GM12872 (cell line): ENCODE measurements around the gene PTPRG.

Experiments used
- TF ChIP-seq, protein P1 (sequence below): IDR thresholded peaks from 3 replicates; pipeline ENCODE4 v1.5.1; 2011; ENCODE audit warnings: low read depth, mild to moderate bottlenecking, low read length, moderate library complexity; ENCODE audit not compliant: insufficient read depth

Gene PTPRG

DNA sequence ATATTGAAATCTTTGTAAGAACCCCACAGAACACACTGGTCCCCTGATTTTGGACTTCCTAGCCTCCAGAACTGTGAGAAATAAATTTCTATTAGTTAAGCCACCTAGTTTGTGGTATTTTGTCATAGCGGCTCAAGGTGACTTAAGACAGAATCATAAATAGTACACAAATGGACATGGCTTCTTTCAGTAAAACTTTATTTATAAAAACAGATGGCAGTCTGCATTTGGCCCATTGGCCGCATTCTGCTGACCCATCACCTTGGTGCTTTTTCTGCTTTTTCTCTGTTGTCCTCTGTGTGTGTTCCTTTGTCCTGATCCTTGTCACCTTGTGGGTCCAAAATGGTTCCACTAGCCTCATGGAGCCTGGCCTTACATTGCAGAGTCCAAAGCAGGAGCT lies 363.6 kb downstream of the PTPRG start:
- TF ChIP-seq, protein P1, sequence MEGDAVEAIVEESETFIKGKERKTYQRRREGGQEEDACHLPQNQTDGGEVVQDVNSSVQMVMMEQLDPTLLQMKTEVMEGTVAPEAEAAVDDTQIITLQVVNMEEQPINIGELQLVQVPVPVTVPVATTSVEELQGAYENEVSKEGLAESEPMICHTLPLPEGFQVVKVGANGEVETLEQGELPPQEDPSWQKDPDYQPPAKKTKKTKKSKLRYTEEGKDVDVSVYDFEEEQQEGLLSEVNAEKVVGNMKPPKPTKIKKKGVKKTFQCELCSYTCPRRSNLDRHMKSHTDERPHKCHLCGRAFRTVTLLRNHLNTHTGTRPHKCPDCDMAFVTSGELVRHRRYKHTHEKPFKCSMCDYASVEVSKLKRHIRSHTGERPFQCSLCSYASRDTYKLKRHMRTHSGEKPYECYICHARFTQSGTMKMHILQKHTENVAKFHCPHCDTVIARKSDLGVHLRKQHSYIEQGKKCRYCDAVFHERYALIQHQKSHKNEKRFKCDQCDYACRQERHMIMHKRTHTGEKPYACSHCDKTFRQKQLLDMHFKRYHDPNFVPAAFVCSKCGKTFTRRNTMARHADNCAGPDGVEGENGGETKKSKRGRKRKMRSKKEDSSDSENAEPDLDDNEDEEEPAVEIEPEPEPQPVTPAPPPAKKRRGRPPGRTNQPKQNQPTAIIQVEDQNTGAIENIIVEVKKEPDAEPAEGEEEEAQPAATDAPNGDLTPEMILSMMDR = no peak

DNA sequence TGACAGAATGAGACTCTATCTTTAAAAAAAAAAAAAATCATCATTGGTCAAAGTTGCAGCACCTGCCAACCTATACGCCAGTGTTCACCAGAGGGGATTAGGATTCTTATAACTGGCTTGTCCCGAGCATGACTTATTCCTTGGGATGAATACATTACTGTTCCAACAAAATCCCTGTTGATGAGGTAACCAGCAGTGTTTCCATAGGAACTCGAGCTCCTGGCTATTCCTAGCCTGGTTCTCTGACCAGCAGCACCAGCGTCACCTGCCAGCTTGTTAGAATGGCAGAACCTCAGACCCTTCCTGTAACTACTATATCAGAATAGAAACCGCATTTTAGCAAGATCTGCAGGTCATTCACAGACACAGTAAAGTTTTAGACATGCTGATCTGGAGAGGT lies 364.4 kb downstream of the PTPRG start:
- TF ChIP-seq, protein P1 = no peak

DNA sequence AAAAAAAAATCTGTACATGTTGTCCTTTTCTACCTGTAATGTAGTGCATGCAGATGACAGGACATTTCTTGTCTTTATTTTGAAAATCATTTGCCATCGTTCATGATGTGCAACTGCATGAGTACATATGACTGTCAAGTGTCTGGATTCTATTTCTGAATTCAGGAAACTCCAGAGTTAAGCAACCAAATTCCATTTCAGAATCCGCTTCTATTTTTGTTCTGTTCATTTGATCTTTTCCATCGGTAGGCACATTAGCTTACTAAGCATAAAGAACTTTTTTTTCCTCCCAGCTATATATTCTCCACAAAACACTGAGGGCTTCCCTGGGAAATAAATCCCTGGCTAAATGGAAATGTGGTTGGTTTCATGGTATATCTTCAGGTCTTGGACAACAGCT lies 365.6 kb downstream of the PTPRG start:
- TF ChIP-seq, protein P1 = no peak

DNA sequence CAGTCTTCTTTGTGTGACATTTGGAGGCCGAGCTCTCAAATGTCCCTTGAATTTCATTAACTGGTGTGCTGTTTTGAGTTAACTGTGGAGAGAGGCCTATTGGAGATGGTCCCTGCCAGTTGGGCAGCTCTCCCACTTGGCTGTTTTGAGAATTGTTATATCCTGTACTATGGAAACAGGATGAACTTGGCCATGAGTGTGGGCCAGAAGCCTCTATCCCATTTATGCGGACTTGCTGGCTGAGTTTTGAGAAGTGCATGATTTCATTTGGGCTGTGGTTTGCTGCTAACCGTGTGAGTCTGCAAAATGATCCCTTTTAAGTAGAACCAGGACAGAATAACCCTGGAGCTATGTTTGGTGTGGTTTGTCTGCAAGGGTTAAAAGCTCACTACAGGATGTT lies 366.0 kb downstream of the PTPRG start:
- TF ChIP-seq, protein P1 = no peak

DNA sequence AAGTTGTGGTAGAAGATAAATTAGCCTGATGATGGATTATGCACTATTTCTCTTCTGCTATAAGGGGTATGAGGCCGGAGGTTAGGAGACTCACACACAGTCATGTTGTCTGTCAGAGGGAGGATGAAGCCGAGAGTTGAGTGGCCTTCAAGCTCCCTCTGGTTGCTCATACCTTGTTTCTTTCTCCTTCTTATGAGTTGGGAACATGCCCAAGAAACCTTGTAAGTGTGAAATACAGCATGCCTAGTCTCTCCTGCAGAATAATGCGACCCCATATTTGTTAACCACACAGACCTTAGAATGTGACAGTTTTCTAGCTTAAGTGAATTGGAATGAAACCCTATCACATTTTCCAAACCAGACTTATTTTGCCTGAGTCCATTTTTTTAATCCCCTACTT lies 366.7 kb downstream of the PTPRG start:
- TF ChIP-seq, protein P1 = no peak

DNA sequence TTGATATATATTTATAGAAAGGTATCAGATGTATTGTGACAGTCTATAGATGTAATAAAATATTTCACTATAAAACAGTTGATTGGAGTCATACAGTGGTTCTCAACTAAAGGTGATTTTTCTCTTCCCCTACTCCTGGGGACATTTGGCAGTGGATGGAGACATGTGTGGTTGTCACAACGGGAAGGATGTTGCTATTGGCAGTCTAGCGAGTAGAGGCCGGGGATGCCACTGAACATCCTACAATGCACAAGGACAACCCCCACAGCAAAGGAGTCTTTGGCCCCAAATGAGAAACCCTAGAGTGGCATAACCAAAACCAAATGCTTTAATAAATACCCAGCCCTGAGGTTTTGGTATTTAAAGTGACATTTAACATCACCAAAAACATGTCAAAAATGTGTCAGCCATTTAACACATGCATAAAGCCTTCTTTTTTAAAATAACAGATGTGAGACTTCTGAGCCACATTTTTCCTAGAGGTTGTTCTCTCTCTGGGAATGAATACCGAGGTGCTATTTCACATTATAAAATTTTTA lies 367.5 kb downstream of the PTPRG start:
- TF ChIP-seq, protein P1 = no peak

DNA sequence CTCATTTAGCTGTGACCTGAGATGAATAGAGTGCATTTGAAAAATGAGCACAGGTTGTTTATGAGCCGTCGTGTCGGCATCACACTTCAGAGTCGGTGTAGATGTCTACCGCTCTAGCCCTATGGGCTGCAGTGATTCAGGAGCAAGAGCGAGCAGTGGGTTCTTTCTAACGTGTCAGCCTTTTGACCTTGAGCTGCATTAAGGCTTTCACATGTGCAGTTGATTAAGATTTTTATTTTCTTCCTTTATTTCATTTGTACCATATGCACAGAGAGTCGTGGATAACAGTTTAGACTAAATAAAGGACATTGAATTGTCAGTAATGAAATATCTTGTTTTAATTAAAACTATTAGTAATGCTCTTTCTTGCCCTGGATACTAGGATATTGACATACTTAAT lies 368.2 kb downstream of the PTPRG start:
- TF ChIP-seq, protein P1 = no peak
